Measurements from ENCODE around the gene CDC42BPA. TPM values are rescaled to one million over a fixed set of nuclear protein-coding genes. Genes with fewer than 3 reads are reported as not detected.

The CDC42BPA gene
- polyA plus RNA-seq, 1 of the 3 experiments (the other 2 are of a cell fraction): 6.8 TPM

DNA sequence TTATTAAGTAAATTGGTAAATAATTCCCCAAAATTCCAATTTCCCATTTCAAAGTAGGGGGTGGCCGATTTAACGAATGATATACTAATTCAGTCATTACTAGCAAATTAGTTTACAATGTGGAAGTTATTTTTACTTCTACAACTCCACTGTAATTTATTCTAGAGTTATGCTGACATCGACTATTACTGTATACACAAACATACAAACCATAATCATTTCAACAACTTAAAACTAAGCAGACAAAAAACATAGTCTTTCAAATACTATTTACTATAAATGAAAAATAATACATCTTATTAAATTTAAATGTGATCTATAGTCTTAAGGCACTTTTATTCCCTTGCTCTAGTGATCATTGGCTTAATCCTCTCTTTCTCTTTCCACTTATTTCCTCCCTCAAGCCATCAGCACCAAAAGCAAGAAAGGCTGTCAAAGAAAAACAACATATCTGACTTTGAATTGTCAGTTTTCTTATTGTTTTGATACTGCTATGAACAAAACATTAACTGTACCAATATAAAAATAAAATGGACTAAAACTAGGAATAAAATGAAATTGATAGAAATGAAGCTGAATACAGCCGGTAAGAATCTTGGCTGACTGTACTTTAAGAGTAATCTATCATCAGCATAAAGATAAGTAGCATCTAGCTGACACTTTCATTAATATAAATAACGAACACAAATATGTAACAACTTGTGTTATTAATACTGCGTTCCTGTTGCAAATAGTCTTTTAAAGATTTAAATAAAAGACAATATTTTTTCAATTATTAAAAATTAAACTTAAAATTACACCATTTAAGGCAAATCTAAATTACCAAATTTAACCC lies 4.1 kb downstream of the CDC42BPA start:
- peak overlapping the region; percentile 64 for H3K4me2 ChIP-seq
- peak overlapping the region; percentile 90; the same call in 1 of the 2 replicates for H3K9ac ChIP-seq
- H4K20me1 ChIP-seq (ENCODE audit: insufficient read depth): peaks cover 59% of the 10 kb centered on the region
- H3K27me3 ChIP-seq (ENCODE audit: insufficient read depth): no peaks in the 10 kb centered on the region
- ChIA-PET CTCF (interaction anchor here (1.9 kb wide), 1 partner anchor 10 kb away, joined by 5 read pairs; no protein-coding TSS in a partner anchor), POLR2A (no interaction called here)
- 37% methylated on average over 6 of the region's 6 CpGs for WGBS (ENCODE audit: low lambda C conversion rate)
- H3K27ac ChIP-seq (ENCODE audit: low read depth in 2 of 2, low read length in 1 of 2): no peak overlapping the region
- peaks cover 0 to 2% of the 10 kb centered on the region in 2 experiments for H3K36me3 ChIP-seq (replicated peaks in 1 of 2; ENCODE audit: control insufficient read depth in 1 of 2, insufficient read depth in 2 of 2, low read length in 1 of 2)
- TF ChIP-seq JUND (IDR thresholded peaks at IDR 0.05) (no peak), SIN3A (IDR thresholded peaks at IDR 0.05; ENCODE audit: borderline replicate concordance, low read depth, low read length) (no peak), TEAD4 (IDR thresholded peaks at IDR 0.05; ENCODE audit: borderline replicate concordance, insufficient read depth) (no peak), YY1 (IDR thresholded peaks at IDR 0.05; ENCODE audit: low read depth) (no peak), TCF12 (IDR thresholded peaks at IDR 0.05) (no peak), RFX5 (IDR thresholded peaks at IDR 0.05; ENCODE audit: low read length) (no peak), ELF1 (IDR thresholded peaks at IDR 0.05) (no peak), NFIC (IDR thresholded peaks at IDR 0.05; ENCODE audit: borderline replicate concordance) (no peak)
- TF ChIP-seq, protein P1, sequence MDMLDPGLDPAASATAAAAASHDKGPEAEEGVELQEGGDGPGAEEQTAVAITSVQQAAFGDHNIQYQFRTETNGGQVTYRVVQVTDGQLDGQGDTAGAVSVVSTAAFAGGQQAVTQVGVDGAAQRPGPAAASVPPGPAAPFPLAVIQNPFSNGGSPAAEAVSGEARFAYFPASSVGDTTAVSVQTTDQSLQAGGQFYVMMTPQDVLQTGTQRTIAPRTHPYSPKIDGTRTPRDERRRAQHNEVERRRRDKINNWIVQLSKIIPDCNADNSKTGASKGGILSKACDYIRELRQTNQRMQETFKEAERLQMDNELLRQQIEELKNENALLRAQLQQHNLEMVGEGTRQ (IDR thresholded peaks at IDR 0.05; ENCODE audit: borderline replicate concordance, low read depth, low read length): no peak
- TF ChIP-seq, protein P2, sequence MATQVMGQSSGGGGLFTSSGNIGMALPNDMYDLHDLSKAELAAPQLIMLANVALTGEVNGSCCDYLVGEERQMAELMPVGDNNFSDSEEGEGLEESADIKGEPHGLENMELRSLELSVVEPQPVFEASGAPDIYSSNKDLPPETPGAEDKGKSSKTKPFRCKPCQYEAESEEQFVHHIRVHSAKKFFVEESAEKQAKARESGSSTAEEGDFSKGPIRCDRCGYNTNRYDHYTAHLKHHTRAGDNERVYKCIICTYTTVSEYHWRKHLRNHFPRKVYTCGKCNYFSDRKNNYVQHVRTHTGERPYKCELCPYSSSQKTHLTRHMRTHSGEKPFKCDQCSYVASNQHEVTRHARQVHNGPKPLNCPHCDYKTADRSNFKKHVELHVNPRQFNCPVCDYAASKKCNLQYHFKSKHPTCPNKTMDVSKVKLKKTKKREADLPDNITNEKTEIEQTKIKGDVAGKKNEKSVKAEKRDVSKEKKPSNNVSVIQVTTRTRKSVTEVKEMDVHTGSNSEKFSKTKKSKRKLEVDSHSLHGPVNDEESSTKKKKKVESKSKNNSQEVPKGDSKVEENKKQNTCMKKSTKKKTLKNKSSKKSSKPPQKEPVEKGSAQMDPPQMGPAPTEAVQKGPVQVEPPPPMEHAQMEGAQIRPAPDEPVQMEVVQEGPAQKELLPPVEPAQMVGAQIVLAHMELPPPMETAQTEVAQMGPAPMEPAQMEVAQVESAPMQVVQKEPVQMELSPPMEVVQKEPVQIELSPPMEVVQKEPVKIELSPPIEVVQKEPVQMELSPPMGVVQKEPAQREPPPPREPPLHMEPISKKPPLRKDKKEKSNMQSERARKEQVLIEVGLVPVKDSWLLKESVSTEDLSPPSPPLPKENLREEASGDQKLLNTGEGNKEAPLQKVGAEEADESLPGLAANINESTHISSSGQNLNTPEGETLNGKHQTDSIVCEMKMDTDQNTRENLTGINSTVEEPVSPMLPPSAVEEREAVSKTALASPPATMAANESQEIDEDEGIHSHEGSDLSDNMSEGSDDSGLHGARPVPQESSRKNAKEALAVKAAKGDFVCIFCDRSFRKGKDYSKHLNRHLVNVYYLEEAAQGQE (IDR thresholded peaks at IDR 0.05; ENCODE audit: low read depth, low read length): no peak
- H3K79me2 ChIP-seq (ENCODE audit: insufficient read depth): peaks cover 85% of the 10 kb centered on the region
- peaks cover 2% of the 10 kb centered on the region for H3F3A ChIP-seq (replicated peaks; ENCODE audit: insufficient read depth)
- no peaks in the 10 kb centered on the region for H3K9me2 ChIP-seq
- DNase-seq: no peak
- H3K4me3 ChIP-seq (ENCODE audit: low read depth in 2 of 2, low read length in 1 of 2): peak overlapping the region; percentile 86 to 87
- peaks cover 0 to 9% of the 10 kb centered on the region in 2 experiments; a peak in 2 of 4 replicates for H3K4me1 ChIP-seq (ENCODE audit: control insufficient read depth in 1 of 2, insufficient read depth in 2 of 2, low read depth in 1 of 2, low read length in 1 of 2)
- H2AFZ ChIP-seq (ENCODE audit: low read depth): no peak overlapping the region
- no peaks in the 10 kb centered on the region for H3K9me3 ChIP-seq

DNA sequence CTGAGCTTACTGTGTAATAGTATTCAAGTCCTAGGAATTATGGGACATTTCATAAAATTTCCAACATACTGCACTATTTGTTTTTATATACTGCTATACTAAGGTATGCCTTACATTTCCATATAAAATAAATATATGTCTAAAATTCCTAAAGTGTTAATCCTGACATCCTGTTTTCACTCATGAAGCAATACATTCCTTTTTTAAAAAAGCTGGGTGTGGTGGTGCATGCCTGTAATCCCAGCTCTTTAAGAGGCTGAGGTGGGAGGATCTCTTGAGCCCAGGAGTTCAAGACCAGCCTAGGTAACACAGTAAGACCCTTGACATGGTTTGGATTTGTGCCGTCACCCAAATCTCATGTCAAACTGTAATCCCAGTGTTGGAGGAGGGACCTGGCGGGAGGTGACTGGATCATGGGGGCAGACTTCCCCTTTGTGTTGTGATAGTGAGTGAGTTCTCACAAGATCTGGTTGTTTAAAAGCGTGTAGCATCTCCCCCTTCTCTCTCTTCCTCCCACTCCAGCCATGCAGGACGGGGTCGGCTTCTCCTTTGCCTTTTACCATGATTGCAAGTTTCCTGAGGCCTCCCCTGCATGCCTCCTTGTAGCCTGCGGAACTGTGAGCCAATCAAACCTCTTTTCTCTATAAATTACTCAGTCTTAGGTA lies 5.8 kb downstream of the CDC42BPA start:
- Histone ChIP-seq H3K9me2 (no peaks in the 10 kb centered on the region), H2AFZ (ENCODE audit: low read depth) (no peak overlapping the region), H3K36me3 (replicated peaks in 1 of 2; ENCODE audit: control insufficient read depth in 1 of 2, insufficient read depth in 2 of 2, low read length in 1 of 2) (peaks cover 0 to 2% of the 10 kb centered on the region in 2 experiments), H3K9ac (no peak overlapping the region), H3K79me2 (ENCODE audit: insufficient read depth) (peaks cover 100% of the 10 kb centered on the region), H3K4me1 (ENCODE audit: control insufficient read depth in 1 of 2, insufficient read depth in 2 of 2, low read depth in 1 of 2, low read length in 1 of 2) (peaks cover 0 to 5% of the 10 kb centered on the region in 2 experiments; a peak in 2 of 4 replicates), H3F3A (replicated peaks; ENCODE audit: insufficient read depth) (no peaks in the 10 kb centered on the region), H3K4me2 (peak overlapping the region; percentile 64; the same call in 1 of the 2 replicates), H4K20me1 (ENCODE audit: insufficient read depth) (peaks cover 65% of the 10 kb centered on the region), H3K27ac (ENCODE audit: low read depth in 2 of 2, low read length in 1 of 2) (no peak overlapping the region), H3K9me3 (no peaks in the 10 kb centered on the region), H3K4me3 (ENCODE audit: low read depth in 2 of 2, low read length in 1 of 2) (no peak overlapping the region), H3K27me3 (ENCODE audit: insufficient read depth) (no peaks in the 10 kb centered on the region)
- 92% methylated on average over 5 of the region's 6 CpGs for WGBS (ENCODE audit: low lambda C conversion rate)
- POLR2A ChIA-PET: no interaction called here
- DNase-seq: no peak
- CTCF ChIA-PET: interaction anchor here (0.9 kb wide), 1 partner anchor 12 kb away, joined by 5 read pairs; no protein-coding TSS in a partner anchor
- TF ChIP-seq CHD2 (IDR thresholded peaks at IDR 0.05; ENCODE audit: low read length, partially characterized antibody) (no peak), GABPA (IDR thresholded peaks at IDR 0.05; ENCODE audit: low read depth) (no peak), NRF1 (IDR thresholded peaks at IDR 0.05; ENCODE audit: low read depth, low read length) (no peak), TCF12 (IDR thresholded peaks at IDR 0.05) (no peak), FOSL2 (IDR thresholded peaks at IDR 0.05; ENCODE audit: borderline replicate concordance, low read depth) (no peak), FOXJ3 (CRISPR knock-in tag; IDR thresholded peaks at IDR 0.05) (no peak), SIN3A (IDR thresholded peaks at IDR 0.05; ENCODE audit: borderline replicate concordance, low read depth, low read length) (no peak)
- TF ChIP-seq, protein P3, sequence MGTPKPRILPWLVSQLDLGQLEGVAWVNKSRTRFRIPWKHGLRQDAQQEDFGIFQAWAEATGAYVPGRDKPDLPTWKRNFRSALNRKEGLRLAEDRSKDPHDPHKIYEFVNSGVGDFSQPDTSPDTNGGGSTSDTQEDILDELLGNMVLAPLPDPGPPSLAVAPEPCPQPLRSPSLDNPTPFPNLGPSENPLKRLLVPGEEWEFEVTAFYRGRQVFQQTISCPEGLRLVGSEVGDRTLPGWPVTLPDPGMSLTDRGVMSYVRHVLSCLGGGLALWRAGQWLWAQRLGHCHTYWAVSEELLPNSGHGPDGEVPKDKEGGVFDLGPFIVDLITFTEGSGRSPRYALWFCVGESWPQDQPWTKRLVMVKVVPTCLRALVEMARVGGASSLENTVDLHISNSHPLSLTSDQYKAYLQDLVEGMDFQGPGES (IDR thresholded peaks at IDR 0.05; ENCODE audit: low read depth, low read length): no peak
- TF ChIP-seq, protein P4, sequence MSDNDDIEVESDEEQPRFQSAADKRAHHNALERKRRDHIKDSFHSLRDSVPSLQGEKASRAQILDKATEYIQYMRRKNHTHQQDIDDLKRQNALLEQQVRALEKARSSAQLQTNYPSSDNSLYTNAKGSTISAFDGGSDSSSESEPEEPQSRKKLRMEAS (IDR thresholded peaks at IDR 0.05; ENCODE audit: low read depth): no peak
- TF ChIP-seq, protein P5, sequence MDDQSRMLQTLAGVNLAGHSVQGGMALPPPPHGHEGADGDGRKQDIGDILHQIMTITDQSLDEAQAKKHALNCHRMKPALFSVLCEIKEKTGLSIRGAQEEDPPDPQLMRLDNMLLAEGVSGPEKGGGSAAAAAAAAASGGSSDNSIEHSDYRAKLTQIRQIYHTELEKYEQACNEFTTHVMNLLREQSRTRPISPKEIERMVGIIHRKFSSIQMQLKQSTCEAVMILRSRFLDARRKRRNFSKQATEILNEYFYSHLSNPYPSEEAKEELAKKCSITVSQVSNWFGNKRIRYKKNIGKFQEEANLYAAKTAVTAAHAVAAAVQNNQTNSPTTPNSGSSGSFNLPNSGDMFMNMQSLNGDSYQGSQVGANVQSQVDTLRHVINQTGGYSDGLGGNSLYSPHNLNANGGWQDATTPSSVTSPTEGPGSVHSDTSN (IDR thresholded peaks at IDR 0.05): no peak
